Esophagus squamous epithelium (tissue), 5 donors: ENCODE results near the gene FAM3D. TPM values are rescaled to one million over a fixed set of nuclear protein-coding genes. Genes with fewer than 3 reads are reported as not detected.

ENCODE experiments used
- DNase-seq: peaks from one replicate; lab custom pipeline; 2025; lab: John Stamatoyannopoulos, UW
- H3K27ac ChIP-seq, 4 donors: fragments of 200-600 bp; sonication (generic); one replicate each; pipeline ENCODE4 v1.5.1; 2016 to 2019; ENCODE audit warnings: mild to moderate bottlenecking in 1 of 4
- H3K27me3 ChIP-seq, 4 donors: fragments of 200-600 bp; sonication (generic); 1 replicate in 3 of 4; 2 replicates in 1 of 4; pipeline versions ENCODE4 v1.5.1 to v1.6.0; 2017 to 2021; ENCODE audit warnings: antibody characterized with exemption in 1 of 4
- H3K36me3 ChIP-seq, 3 donors: fragments of 200-600 bp; sonication (generic); one replicate each; pipeline ENCODE4 v1.5.1; 2016 to 2019
- H3K4me1 ChIP-seq, 3 donors: fragments of 200-600 bp; sonication (generic); one replicate each; pipeline ENCODE4 v1.5.1; 2017 to 2019
- H3K4me3 ChIP-seq, 4 donors: fragments of 200-600 bp; sonication (generic); 1 replicate in 3 of 4; 2 replicates in 1 of 4; pipeline ENCODE4 v1.5.1; 2016 to 2019; ENCODE audit warnings: mild to moderate bottlenecking in 2 of 4, moderate library complexity in 1 of 4
- H3K9me3 ChIP-seq, 3 donors: fragments of 200-600 bp; sonication (generic); one replicate each; pipeline ENCODE4 v1.5.1; 2016 to 2019
- POLR2A ChIP-seq, 4 donors: fragments of 450-650 bp; IDR thresholded peaks; one replicate each; pipeline ENCODE4 v1.6.1; 2017; ENCODE audit warnings: antibody characterized with exemption in 4 of 4, mild to moderate bottlenecking in 4 of 4, moderate library complexity in 3 of 4
- WGBS, 2 donors: methylation state at CpG; one replicate each; pipeline ENCODE4 v1.1.5; 2018; 5-methylcytosine and 5-hydroxymethylcytosine counted together
- intact Hi-C: fragments of 100-400 bp; cut with DNase I; formaldehyde crosslinking; loops from one replicate; pipeline ENCODE4 v1.15.0; 2022
- total RNA-seq, 4 donors: library from RNA; depleted of rRNA; stranded (reverse); fragments of >200 nt; gene quantifications; one replicate each; pipeline ENCODE4 v1.1.0, GENCODE V29; 2016
- TF ChIP-seq, protein P1 (sequence below), 6 experiments: fragments of 450-650 bp in 4 of 6; fragments of 200-600 bp in 2 of 6; sonication (generic) in 2 of 6; IDR thresholded peaks; one replicate each; pipeline ENCODE4 v1.5.1; 2016 to 2019; ENCODE audit warnings: antibody characterized with exemption in 6 of 6, mild to moderate bottlenecking in 4 of 6, moderate library complexity in 4 of 6
- donor health status: DM: yes; HTN: yes; CAD: no.

The FAM3D gene
- total RNA-seq, 4 donors from 2014 or later, result 84.3 to 214 (median 128) TPM

DNA sequence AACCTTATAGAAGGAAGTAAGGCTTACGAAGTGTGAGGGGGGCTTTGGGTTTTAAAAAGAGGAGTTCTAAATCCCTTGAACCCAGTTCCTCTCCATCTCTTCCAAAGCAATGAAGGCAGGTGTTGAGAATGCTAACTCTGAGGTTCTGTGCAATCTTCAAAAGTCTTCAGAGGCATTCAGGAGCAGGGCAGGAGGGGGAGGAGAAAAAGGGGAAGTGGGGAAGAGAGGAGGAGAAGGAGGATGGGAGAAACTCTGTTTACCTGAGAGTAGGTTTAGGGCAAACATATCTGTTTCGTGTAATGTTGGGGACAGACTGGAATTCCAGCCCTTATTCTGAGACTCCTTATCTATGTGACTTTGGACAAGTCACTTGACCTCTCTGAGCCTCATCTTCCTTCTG lies 36.9 kb downstream of the FAM3D start:
- peak overlapping the region; percentile 7 to 82 (median 69) for H3K27ac ChIP-seq
- intact Hi-C loops, result loop anchor here (5.0 to 10.0 kb wide), 2 partner anchors 62 to 315 kb away; no protein-coding TSS in a partner anchor
- WGBS, 2 donors, result 71 to 75% methylated on average over 2 of the region's 2 CpGs
- H3K4me1 ChIP-seq, result peaks cover 6 to 39% (median 27%) of the 10 kb centered on the region in 3 donors
- H3K36me3 ChIP-seq, result no peaks in the 10 kb centered on the region
- no peak for TF ChIP-seq POLR2A (IDR thresholded peaks at IDR 0.05)
- TF ChIP-seq, protein P1, sequence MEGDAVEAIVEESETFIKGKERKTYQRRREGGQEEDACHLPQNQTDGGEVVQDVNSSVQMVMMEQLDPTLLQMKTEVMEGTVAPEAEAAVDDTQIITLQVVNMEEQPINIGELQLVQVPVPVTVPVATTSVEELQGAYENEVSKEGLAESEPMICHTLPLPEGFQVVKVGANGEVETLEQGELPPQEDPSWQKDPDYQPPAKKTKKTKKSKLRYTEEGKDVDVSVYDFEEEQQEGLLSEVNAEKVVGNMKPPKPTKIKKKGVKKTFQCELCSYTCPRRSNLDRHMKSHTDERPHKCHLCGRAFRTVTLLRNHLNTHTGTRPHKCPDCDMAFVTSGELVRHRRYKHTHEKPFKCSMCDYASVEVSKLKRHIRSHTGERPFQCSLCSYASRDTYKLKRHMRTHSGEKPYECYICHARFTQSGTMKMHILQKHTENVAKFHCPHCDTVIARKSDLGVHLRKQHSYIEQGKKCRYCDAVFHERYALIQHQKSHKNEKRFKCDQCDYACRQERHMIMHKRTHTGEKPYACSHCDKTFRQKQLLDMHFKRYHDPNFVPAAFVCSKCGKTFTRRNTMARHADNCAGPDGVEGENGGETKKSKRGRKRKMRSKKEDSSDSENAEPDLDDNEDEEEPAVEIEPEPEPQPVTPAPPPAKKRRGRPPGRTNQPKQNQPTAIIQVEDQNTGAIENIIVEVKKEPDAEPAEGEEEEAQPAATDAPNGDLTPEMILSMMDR (IDR thresholded peaks at IDR 0.05), result no peak
- DNase-seq, result no peak
- H3K9me3 ChIP-seq, result no peaks in the 10 kb centered on the region
- no peak overlapping the region for H3K4me3 ChIP-seq
- H3K27me3 ChIP-seq, result no peaks in the 10 kb centered on the region

DNA sequence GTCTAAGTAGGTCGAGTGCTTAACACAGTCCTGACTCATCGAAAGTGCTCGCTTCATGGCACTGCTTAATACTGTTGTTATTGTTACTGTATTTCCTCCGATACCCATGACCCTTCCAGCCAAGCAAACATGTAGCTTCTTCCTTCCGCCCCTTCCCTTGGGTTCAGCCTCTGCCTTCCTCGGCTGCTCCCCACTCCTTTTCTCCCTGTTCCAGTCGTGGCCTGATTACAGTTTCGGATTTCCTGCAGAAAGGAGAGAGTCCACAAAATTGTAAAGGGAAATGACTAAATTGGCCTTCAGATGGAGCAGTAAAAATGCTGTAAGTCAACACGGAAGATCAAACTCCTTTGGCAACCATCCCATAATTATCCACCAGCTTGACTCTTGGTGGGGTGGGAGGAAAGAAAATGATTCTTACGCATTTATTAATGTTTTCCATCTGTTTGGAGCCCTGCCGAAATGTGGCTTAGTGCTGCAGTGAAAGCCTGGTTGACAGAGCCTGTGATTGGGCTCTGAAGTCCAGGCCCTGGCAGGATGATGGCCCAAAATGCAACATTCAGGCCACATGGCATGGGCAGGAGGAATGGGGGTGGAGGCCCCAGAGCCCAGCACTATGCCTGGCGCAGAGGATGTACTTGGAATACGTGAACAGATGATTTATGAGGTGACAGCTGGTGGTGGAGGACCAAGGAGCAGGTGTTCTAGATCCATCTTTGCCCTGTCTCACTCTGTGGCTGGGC lies 37.6 kb downstream of the FAM3D start:
- no peak overlapping the region for H3K4me3 ChIP-seq
- no peaks in the 10 kb centered on the region for H3K27me3 ChIP-seq
- TF ChIP-seq, protein P1 (IDR thresholded peaks at IDR 0.05), result peak in 1 of 6 experiments; percentile 5
- no peak for TF ChIP-seq POLR2A (IDR thresholded peaks at IDR 0.05)
- WGBS, 2 donors, result 37 to 60% methylated on average over 11 to 13 of the region's 13 CpGs
- intact Hi-C loops, result no loop called here
- H3K9me3 ChIP-seq, result no peaks in the 10 kb centered on the region
- H3K27ac ChIP-seq, result peak overlapping the region; percentile 7 to 82 (median 69)
- H3K36me3 ChIP-seq, result no peaks in the 10 kb centered on the region
- H3K4me1 ChIP-seq, result peaks cover 6 to 39% (median 27%) of the 10 kb centered on the region in 3 donors
- no peak for DNase-seq

DNA sequence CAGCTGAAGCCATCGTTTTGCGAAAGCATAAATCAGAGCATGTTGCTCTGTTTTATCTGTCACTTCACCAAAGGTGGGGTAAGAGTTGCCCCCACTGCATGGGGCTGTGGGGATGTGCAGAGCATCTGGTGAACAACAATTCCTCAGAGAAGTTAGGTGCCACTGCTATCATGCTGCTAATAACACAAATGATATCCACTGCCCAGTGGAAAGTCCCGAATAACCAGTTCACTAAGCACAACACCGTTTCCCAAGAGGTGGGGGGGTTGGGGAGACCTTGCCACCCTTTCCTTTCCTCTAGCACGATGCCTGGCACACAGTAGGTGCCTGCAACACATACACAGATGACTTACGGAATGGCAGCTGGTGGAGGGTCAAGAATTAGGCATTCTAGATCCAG lies 38.6 kb downstream of the FAM3D start:
- no peaks in the 10 kb centered on the region for H3K9me3 ChIP-seq
- H3K27me3 ChIP-seq, result no peaks in the 10 kb centered on the region
- no peak overlapping the region for H3K4me3 ChIP-seq
- peak overlapping the region; percentile 7 to 82 (median 69) for H3K27ac ChIP-seq
- no peak for DNase-seq
- H3K36me3 ChIP-seq, result no peaks in the 10 kb centered on the region
- peaks cover 6 to 39% (median 27%) of the 10 kb centered on the region in 3 donors for H3K4me1 ChIP-seq
- whole genome bisulfite sequencing, 2 donors, result 39 to 57% methylated on average over 4 of the region's 6 CpGs
- intact Hi-C loops, result no loop called here
- TF ChIP-seq POLR2A (IDR thresholded peaks at IDR 0.05), result no peak
- TF ChIP-seq, protein P1 (IDR thresholded peaks at IDR 0.05), result no peak

DNA sequence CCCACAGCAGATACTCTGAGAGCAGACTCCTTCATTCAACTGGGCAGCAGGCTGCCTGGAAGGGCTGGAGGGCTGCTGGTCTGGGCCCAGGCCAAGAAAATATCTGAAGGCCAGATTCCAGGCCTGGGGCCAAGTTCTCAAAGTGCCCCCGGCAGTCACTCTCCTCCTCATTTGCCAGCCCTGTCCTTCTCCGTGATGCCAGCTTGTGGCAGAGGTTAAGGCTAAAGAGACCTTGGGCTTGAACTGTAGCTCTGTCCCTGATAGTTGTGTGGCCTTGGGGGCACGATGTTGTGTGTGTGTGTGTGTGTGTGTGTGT lies 39.0 kb downstream of the FAM3D start:
- no peak for DNase-seq
- WGBS, 2 donors, result 39% methylated on average over 3 of the region's 3 CpGs; no CpG with 5 or more reads in 1 of the 2 donors
- Histone ChIP-seq H3K27me3 (no peaks in the 10 kb centered on the region), H3K4me1 (peaks cover 6 to 39% (median 27%) of the 10 kb centered on the region in 3 donors), H3K4me3 (no peak overlapping the region), H3K9me3 (no peaks in the 10 kb centered on the region), H3K36me3 (no peaks in the 10 kb centered on the region), H3K27ac (peak overlapping the region in 3 of 4 donors; percentile 69 to 82 (median 69))
- TF ChIP-seq POLR2A (IDR thresholded peaks at IDR 0.05), result no peak
- TF ChIP-seq, protein P1 (IDR thresholded peaks at IDR 0.05), result no peak
- intact Hi-C loops, result no loop called here

DNA sequence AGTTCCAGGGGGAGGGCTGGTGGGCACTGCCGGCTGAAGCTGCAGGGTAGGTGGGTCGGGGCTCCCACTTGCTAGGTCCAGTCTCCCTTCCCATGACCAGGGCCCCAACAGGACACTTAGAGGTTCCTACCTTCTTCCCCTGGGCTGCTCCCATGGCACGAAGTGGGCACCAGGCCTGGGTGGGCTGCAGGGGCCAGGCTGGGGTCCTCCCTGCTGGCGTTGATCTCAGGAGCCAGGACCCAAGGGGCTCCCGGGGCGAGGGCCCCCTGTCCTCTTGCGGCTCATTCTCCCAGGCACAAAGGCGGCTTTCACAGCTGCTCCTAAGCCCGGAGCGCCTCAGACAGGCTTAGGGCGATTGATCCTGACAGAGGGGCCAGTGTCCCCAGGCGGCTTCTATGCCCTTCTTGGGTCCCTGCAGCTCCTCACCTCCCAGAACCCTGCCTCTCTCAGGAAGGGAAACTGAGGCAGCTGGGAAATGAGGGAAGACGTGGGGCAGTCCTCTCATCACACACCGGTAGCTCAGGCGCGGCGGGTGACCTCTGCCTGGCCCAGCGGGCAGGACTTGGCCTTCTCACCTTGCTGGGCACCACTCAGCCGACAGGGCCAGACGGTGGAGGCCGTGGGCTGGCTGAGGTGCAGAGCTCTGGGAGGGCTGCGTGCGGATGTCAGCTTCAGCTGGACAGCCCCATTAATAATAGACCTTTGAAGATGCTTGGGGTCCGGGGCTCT lies 39.6 kb downstream of the FAM3D start:
- no peak overlapping the region for H3K4me3 ChIP-seq
- peak overlapping the region in 3 of 4 donors; percentile 69 to 82 (median 69) for H3K27ac ChIP-seq
- DNase-seq, result no peak
- no peak for TF ChIP-seq POLR2A (IDR thresholded peaks at IDR 0.05)
- TF ChIP-seq, protein P1 (IDR thresholded peaks at IDR 0.05), result no peak
- H3K9me3 ChIP-seq, result no peaks in the 10 kb centered on the region
- intact Hi-C loops, result no loop called here
- no peaks in the 10 kb centered on the region for H3K27me3 ChIP-seq
- peaks cover 6 to 39% (median 27%) of the 10 kb centered on the region in 3 donors for H3K4me1 ChIP-seq
- H3K36me3 ChIP-seq, result no peaks in the 10 kb centered on the region
- WGBS, 2 donors, result 50 to 63% methylated on average over 1 to 2 of the region's 24 CpGs
